HCT116 (cell line): ENCODE measurements around the gene NRCAM. TPM values are rescaled to one million over a fixed set of nuclear protein-coding genes. Genes with fewer than 3 reads are reported as not detected.

Experiments used
- ATAC-seq: fragments of 200-7000 bp; cut with Tn5 transposase; 2 replicates; pipeline ENCODE4 v1.9.1; 2020; ENCODE audit warnings: mild to moderate bottlenecking, moderate library complexity
- BruUV-seq: library from RNA; stranded (reverse); fragments of 400-500 nt; replicated peaks from 2 replicates; lab custom pipeline; 2021; lab: Mats Ljungman, UMichigan
- CTCF ChIA-PET: fragments of 300-600 bp; sonication (Branson Sonifier 250); formaldehyde crosslinking; loops from one replicate; lab custom pipeline; 2021; ENCODE audit warnings: antibody characterized with exemption; lab: Charles Lee
- POLR2A ChIA-PET: fragments of 300-600, 350-600 bp; sonication (Branson Sonifier 250); formaldehyde crosslinking; loops from one replicate; lab custom pipeline; 2021; ENCODE audit warnings: antibody characterized with exemption; lab: Charles Lee
- RAD21 ChIA-PET, 2 experiments: fragments of 300-600 bp; sonication (Branson Sonifier 250); formaldehyde crosslinking; loops; one replicate each; lab custom pipeline; 2023; ENCODE audit warnings: low total read pairs in 2 of 2; ENCODE audit not compliant: uncharacterized antibody in 2 of 2, unreplicated experiment in 2 of 2, low non-redundant PET in 1 of 2; lab: Charles Lee
- DNase-seq: peaks from one replicate; pipeline ENCODE4 v3.0.0-alpha.2; 2010; ENCODE audit warnings: low read depth, low spot score
- H2AFZ ChIP-seq: fragments of 200-600 bp; shearing (Covaris generic), sonication (generic); 2 replicates; pipeline ENCODE4 v1.6.1; 2017; ENCODE audit warnings: low read depth, mixed run types, mixed read lengths, antibody characterized with exemption, low read length; ENCODE audit not compliant: poor library complexity, severe bottlenecking
- H3K27ac ChIP-seq: 2 replicates; pipeline ENCODE4 v1.5.1; 2012; ENCODE audit warnings: low read depth, low read length
- H3K27me3 ChIP-seq: fragments of 200-600 bp; sonication (generic); 2 replicates; pipeline ENCODE4 v1.6.1; 2016; ENCODE audit warnings: mixed run types, low read length, mixed read lengths; ENCODE audit not compliant: insufficient read depth
- H3K36me3 ChIP-seq, 2 experiments: fragments of 200-500 bp in 1 of 2; fragments of 200-600 bp in 1 of 2; sonication (Bioruptor generic) in 1 of 2; sonication (generic) in 1 of 2; 2 replicates each; pipeline versions ENCODE4 v1.5.1 to v1.6.1; 2014 to 2016; ENCODE audit warnings: low read length in 2 of 2, inconsistent platforms in 1 of 2, mixed read lengths in 1 of 2, mixed run types in 1 of 2; ENCODE audit not compliant: insufficient read depth in 2 of 2, control insufficient read depth in 1 of 2
- H3K4me1 ChIP-seq, 2 experiments: fragments of 200-600 bp in 1 of 2; sonication (generic) in 1 of 2; 2 replicates each; pipeline versions ENCODE4 v1.5.1 to v1.6.1; 2012 to 2017; ENCODE audit warnings: low read length in 2 of 2, inconsistent platforms in 1 of 2, mild to moderate bottlenecking in 1 of 2, mixed read lengths in 1 of 2, mixed run types in 1 of 2, moderate library complexity in 1 of 2; ENCODE audit not compliant: insufficient read depth in 2 of 2, control insufficient read depth in 1 of 2
- H3K4me2 ChIP-seq: fragments of 200-600 bp; sonication (generic); 2 replicates; pipeline ENCODE4 v1.6.1; 2017; ENCODE audit warnings: mixed run types, low read length, mixed read lengths
- H3K4me3 ChIP-seq, 2 experiments: fragments of 200-600 bp in 1 of 2; sonication (generic) in 1 of 2; replicated peaks in 1 of 2; 2 replicates each; pipeline ENCODE4 v1.5.1; 2011 to 2016; ENCODE audit warnings: low read length in 2 of 2, control low read depth in 1 of 2, low read depth in 1 of 2, mild to moderate bottlenecking in 1 of 2, mixed read lengths in 1 of 2, mixed run types in 1 of 2
- H3K79me2 ChIP-seq: fragments of 200-600 bp; sonication (generic); 2 replicates; pipeline ENCODE4 v1.6.1; 2017; ENCODE audit warnings: mild to moderate bottlenecking, mixed run types, low read length, moderate library complexity, mixed read lengths; ENCODE audit not compliant: insufficient read depth
- H3K9ac ChIP-seq: fragments of 200-600 bp; sonication (generic); 2 replicates; pipeline ENCODE4 v1.6.1; 2016; ENCODE audit warnings: low read length, mixed read lengths
- H3K9me2 ChIP-seq: fragments of 200-600 bp; sonication (generic), shearing (Covaris generic); 2 replicates; pipeline ENCODE4 v1.6.1; 2017; ENCODE audit warnings: mixed run types, mild to moderate bottlenecking, moderate library complexity; ENCODE audit not compliant: insufficient read depth
- H3K9me3 ChIP-seq, 2 experiments: fragments of 200-500 bp in 1 of 2; fragments of 200-600 bp in 1 of 2; sonication (Bioruptor generic) in 1 of 2; sonication (generic) in 1 of 2; 2 replicates each; pipeline ENCODE4 v1.6.1; 2014 to 2017; ENCODE audit warnings: low read length in 2 of 2, mixed read lengths in 2 of 2, inconsistent platforms in 1 of 2, low read depth in 1 of 2, mild to moderate bottlenecking in 1 of 2, mixed run types in 1 of 2, moderate library complexity in 1 of 2; ENCODE audit not compliant: control insufficient read depth in 1 of 2, insufficient read depth in 1 of 2
- H4K20me1 ChIP-seq: fragments of 200-600 bp; sonication (generic), shearing (Covaris generic); 2 replicates; pipeline ENCODE4 v1.6.1; 2017; ENCODE audit warnings: mixed run types, mild to moderate bottlenecking, moderate library complexity; ENCODE audit not compliant: insufficient read depth
- ELF1 ChIP-seq: IDR thresholded peaks from 2 replicates; pipeline ENCODE4 v1.6.1; 2012; ENCODE audit warnings: low read depth, borderline replicate concordance
- EZH2 ChIP-seq: fragments of 200-600 bp; sonication (generic); IDR thresholded peaks from 2 replicates; pipeline ENCODE4 v1.6.1; 2017; ENCODE audit warnings: antibody characterized with exemption, mixed run types
- JUND ChIP-seq: IDR thresholded peaks from 2 replicates; pipeline ENCODE4 v1.6.1; 2012
- MAX ChIP-seq: IDR thresholded peaks from 2 replicates; pipeline ENCODE4 v1.6.1; 2012
- POLR2A ChIP-seq: IDR thresholded peaks from 2 replicates; pipeline ENCODE4 v1.7.0; 2011; ENCODE audit warnings: borderline replicate concordance; ENCODE audit not compliant: insufficient read depth, insufficient read length; ENCODE audit errors: extremely low read depth
- POLR2AphosphoS5 ChIP-seq: IDR thresholded peaks from 2 replicates; pipeline ENCODE4 v1.6.1; 2011; ENCODE audit warnings: mild to moderate bottlenecking, low read depth, low read length, moderate library complexity
- RAD21 ChIP-seq: IDR thresholded peaks from 2 replicates; pipeline ENCODE4 v1.6.1; 2012; ENCODE audit warnings: low read depth, mild to moderate bottlenecking
- SIN3A ChIP-seq: IDR thresholded peaks from 2 replicates; pipeline ENCODE4 v1.6.1; 2012; ENCODE audit warnings: low read depth
- SRF ChIP-seq: IDR thresholded peaks from 2 replicates; pipeline ENCODE4 v1.6.1; 2012; ENCODE audit warnings: low read depth
- YY1 ChIP-seq: IDR thresholded peaks from 2 replicates; pipeline ENCODE4 v1.6.1; 2011; ENCODE audit warnings: low read length, low read depth, moderate library complexity, mild to moderate bottlenecking; ENCODE audit not compliant: insufficient replicate concordance; ENCODE audit errors: extremely low read depth
- ZNF274 ChIP-seq: fragments of 200-500 bp; sonication (Bioruptor generic); IDR thresholded peaks from 2 replicates; pipeline ENCODE4 v1.6.1; 2014; ENCODE audit warnings: mild to moderate bottlenecking, low read depth, low read length, inconsistent platforms
- intact Hi-C: fragments of 100-400 bp; cut with micrococcal nuclease; formaldehyde crosslinking; loops from 2 replicates; pipeline ENCODE4 v1.10.0; 2022
- total RNA-seq: library from RNA; stranded (reverse); gene quantifications from one replicate; pipeline ENCODE4 v1.2.1, GENCODE V29; 2021; ENCODE audit not compliant: unreplicated experiment
- TF ChIP-seq, protein P1 (sequence below): IDR thresholded peaks from 2 replicates; pipeline ENCODE4 v1.6.1; 2011; ENCODE audit warnings: mild to moderate bottlenecking, low read length, moderate library complexity; ENCODE audit not compliant: insufficient replicate concordance; ENCODE audit errors: extremely low read depth
- TF ChIP-seq, protein P2 (sequence below), 3 experiments: fragments of 200-600 bp in 1 of 3; sonication (generic) in 1 of 3; IDR thresholded peaks in 2 of 3; conservative IDR thresholded peaks in 1 of 3; 2 replicates each; pipeline ENCODE4 v1.5.1; 2012 to 2017; ENCODE audit warnings: low read depth in 2 of 3, low read length in 2 of 3, antibody characterized with exemption in 1 of 3, borderline replicate concordance in 1 of 3, control low read depth in 1 of 3, mild to moderate bottlenecking in 1 of 3, mixed read lengths in 1 of 3, mixed run types in 1 of 3, moderate library complexity in 1 of 3; ENCODE audit not compliant: insufficient read depth in 1 of 3

Gene NRCAM
- total RNA-seq, 1 experiment from 2014 or later, result 0.15 TPM

GRCh38 chr7:108308903-108309302 lies 147.3 kb downstream of the NRCAM start:
- ATAC-seq (no peak), DNase-seq (no peak)
- H3K4me2 ChIP-seq, result no peak overlapping the region
- H2AFZ ChIP-seq, result no peak overlapping the region
- no peak overlapping the region for H3K9ac ChIP-seq
- H3K36me3 ChIP-seq, result no peaks in the 10 kb centered on the region
- no TSS peak for BruUV-seq
- no peak for TF ChIP-seq ELF1
- TF ChIP-seq EZH2, result no peak
- no peak for TF ChIP-seq ZNF274
- TF ChIP-seq, protein P1, sequence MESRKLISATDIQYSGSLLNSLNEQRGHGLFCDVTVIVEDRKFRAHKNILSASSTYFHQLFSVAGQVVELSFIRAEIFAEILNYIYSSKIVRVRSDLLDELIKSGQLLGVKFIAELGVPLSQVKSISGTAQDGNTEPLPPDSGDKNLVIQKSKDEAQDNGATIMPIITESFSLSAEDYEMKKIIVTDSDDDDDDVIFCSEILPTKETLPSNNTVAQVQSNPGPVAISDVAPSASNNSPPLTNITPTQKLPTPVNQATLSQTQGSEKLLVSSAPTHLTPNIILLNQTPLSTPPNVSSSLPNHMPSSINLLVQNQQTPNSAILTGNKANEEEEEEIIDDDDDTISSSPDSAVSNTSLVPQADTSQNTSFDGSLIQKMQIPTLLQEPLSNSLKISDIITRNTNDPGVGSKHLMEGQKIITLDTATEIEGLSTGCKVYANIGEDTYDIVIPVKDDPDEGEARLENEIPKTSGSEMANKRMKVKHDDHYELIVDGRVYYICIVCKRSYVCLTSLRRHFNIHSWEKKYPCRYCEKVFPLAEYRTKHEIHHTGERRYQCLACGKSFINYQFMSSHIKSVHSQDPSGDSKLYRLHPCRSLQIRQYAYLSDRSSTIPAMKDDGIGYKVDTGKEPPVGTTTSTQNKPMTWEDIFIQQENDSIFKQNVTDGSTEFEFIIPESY, result no peak
- no peak for TF ChIP-seq MAX
- no peak for TF ChIP-seq RAD21
- no peak for TF ChIP-seq JUND
- TF ChIP-seq SRF, result no peak
- no peaks in the 10 kb centered on the region for H3K4me1 ChIP-seq
- no peaks in the 10 kb centered on the region for H3K27me3 ChIP-seq
- no peaks in the 10 kb centered on the region for H3K79me2 ChIP-seq
- CTCF ChIA-PET, result no interaction called here
- RAD21 ChIA-PET, result no interaction called here
- H3K27ac ChIP-seq, result no peak overlapping the region
- POLR2A ChIA-PET, result no interaction called here
- no peaks in the 10 kb centered on the region for H3K9me3 ChIP-seq
- H4K20me1 ChIP-seq, result no peaks in the 10 kb centered on the region
- H3K9me2 ChIP-seq, result no peaks in the 10 kb centered on the region
- intact Hi-C loops, result no loop called here
- H3K4me3 ChIP-seq, result no peak overlapping the region

DNA sequence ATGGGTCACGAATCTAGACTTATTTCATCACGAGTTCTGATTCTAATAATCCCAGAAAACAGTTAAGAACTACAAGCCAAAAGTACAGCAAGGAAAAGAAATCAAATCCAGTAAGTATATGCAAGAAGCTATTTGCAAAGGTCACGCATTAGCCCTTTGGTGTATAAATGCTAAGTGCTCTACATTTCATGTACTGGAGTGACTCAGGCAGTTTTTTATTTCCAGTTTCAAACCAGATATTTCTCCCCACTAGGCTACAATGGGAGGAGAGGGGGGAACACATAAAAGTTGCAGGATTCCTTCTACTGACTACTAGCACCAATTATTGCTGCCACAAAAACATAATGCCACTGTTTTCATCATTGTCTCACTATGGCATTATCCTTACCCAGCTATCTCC lies 148.0 kb downstream of the NRCAM start:
- Histone ChIP-seq H2AFZ (no peak overlapping the region), H4K20me1 (no peaks in the 10 kb centered on the region), H3K36me3 (no peaks in the 10 kb centered on the region), H3K4me1 (no peaks in the 10 kb centered on the region), H3K27ac (no peak overlapping the region), H3K4me3 (no peak overlapping the region), H3K9me3 (no peaks in the 10 kb centered on the region), H3K9ac (no peak overlapping the region), H3K27me3 (no peaks in the 10 kb centered on the region), H3K4me2 (no peak overlapping the region), H3K79me2 (no peaks in the 10 kb centered on the region), H3K9me2 (no peaks in the 10 kb centered on the region)
- RAD21 ChIA-PET, result no interaction called here
- intact Hi-C loops, result no loop called here
- no TSS peak for BruUV-seq
- TF ChIP-seq SIN3A, result no peak
- TF ChIP-seq POLR2A, result no peak
- TF ChIP-seq EZH2, result no peak
- TF ChIP-seq ELF1, result no peak
- no peak for TF ChIP-seq YY1
- TF ChIP-seq MAX, result no peak
- TF ChIP-seq RAD21, result no peak
- TF ChIP-seq, protein P2, sequence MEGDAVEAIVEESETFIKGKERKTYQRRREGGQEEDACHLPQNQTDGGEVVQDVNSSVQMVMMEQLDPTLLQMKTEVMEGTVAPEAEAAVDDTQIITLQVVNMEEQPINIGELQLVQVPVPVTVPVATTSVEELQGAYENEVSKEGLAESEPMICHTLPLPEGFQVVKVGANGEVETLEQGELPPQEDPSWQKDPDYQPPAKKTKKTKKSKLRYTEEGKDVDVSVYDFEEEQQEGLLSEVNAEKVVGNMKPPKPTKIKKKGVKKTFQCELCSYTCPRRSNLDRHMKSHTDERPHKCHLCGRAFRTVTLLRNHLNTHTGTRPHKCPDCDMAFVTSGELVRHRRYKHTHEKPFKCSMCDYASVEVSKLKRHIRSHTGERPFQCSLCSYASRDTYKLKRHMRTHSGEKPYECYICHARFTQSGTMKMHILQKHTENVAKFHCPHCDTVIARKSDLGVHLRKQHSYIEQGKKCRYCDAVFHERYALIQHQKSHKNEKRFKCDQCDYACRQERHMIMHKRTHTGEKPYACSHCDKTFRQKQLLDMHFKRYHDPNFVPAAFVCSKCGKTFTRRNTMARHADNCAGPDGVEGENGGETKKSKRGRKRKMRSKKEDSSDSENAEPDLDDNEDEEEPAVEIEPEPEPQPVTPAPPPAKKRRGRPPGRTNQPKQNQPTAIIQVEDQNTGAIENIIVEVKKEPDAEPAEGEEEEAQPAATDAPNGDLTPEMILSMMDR (IDR thresholded peaks at IDR 0.05 in 2 of 3, conservative IDR thresholded peaks at IDR 0.05 in 1 of 3; ENCODE audit: borderline replicate concordance in 1 of 3, insufficient read depth in 1 of 3, low read depth in 2 of 3, low read length in 2 of 3), result no peak
- TF ChIP-seq POLR2AphosphoS5, result no peak
- TF ChIP-seq ZNF274, result no peak
- CTCF ChIA-PET, result no interaction called here
- POLR2A ChIA-PET, result no interaction called here
- DNase-seq (no peak), ATAC-seq (no peak)
